ENCODE results near the gene ARHGAP6.

DNA sequence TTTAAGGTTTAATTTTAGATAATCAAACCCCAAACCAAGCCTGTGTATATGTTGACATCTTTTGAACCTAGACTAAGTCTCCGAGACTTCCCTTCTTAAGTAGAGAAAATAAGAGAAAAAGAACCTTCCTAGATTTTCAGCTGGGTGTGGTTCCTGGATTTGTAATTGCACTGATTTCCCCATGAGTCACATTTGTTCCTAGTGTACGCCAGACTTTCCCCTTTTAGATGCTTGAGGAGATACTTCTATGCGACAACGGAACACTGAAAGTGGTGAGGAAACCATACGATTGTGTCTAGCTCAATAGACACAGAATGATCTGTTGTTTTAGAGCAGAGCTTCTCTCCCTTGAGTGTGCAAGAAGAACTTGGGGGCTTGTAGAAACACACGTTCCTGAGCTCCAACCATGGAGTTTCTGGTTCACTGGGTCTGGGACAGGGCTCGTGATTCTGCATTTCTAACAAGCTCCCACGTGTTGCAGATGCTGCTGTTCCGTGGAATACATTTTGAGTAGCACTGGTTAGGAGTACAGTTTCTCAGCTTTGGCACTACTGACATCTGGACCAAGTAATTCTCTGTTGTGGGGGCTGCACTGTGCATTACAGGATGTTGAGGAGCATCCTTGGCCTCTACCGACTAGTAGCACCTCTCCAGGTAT, 285.4 kb downstream of the ARHGAP6 start:
- TF ChIP-seq, protein P1, sequence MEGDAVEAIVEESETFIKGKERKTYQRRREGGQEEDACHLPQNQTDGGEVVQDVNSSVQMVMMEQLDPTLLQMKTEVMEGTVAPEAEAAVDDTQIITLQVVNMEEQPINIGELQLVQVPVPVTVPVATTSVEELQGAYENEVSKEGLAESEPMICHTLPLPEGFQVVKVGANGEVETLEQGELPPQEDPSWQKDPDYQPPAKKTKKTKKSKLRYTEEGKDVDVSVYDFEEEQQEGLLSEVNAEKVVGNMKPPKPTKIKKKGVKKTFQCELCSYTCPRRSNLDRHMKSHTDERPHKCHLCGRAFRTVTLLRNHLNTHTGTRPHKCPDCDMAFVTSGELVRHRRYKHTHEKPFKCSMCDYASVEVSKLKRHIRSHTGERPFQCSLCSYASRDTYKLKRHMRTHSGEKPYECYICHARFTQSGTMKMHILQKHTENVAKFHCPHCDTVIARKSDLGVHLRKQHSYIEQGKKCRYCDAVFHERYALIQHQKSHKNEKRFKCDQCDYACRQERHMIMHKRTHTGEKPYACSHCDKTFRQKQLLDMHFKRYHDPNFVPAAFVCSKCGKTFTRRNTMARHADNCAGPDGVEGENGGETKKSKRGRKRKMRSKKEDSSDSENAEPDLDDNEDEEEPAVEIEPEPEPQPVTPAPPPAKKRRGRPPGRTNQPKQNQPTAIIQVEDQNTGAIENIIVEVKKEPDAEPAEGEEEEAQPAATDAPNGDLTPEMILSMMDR (IDR thresholded peaks at IDR 0.05): no peak
- no peak for TF ChIP-seq POLR2A (IDR thresholded peaks at IDR 0.05)

All from Peyer's patch (tissue), 4 donors.